HepG2 (cell line): Measurements from ENCODE around the gene ZMYND8.

ENCODE experiments used
- ADNP ChIP-seq: sonication (generic); formaldehyde crosslinking; IDR thresholded peaks from 2 replicates; pipeline ENCODE4 v1.4.0; 2020; ENCODE audit warnings: missing genetic modification reagents
- ARHGAP35 ChIP-seq: sonication (generic); formaldehyde crosslinking; IDR thresholded peaks from 2 replicates; pipeline ENCODE4 v1.9.0; 2022; ENCODE audit warnings: mild to moderate bottlenecking, inconsistent platforms, moderate library complexity, missing genetic modification reagents, borderline replicate concordance
- CTCF ChIP-seq: sonication (generic); formaldehyde crosslinking; IDR thresholded peaks from 2 replicates; pipeline ENCODE4 v1.5.0; 2020; ENCODE audit warnings: mild to moderate bottlenecking, missing genetic modification reagents, moderate library complexity
- EZH2 ChIP-seq: conservative IDR thresholded peaks from 2 replicates; pipeline ENCODE4 v1.6.1; 2012; ENCODE audit warnings: mild to moderate bottlenecking, low read depth, low read length, moderate library complexity
- GLI4 ChIP-seq: sonication (generic); formaldehyde crosslinking; IDR thresholded peaks from 2 replicates; pipeline ENCODE4 v1.5.1; 2020; ENCODE audit warnings: missing genetic modification reagents, mild to moderate bottlenecking, moderate library complexity, borderline replicate concordance
- POLR2A ChIP-seq, 2 experiments: IDR thresholded peaks; 2 replicates each; pipeline ENCODE4 v1.6.1; 2011; ENCODE audit warnings: low read depth in 2 of 2, low read length in 2 of 2, mild to moderate bottlenecking in 1 of 2, moderate library complexity in 1 of 2; ENCODE audit not compliant: insufficient read depth in 1 of 2
- RAD21 ChIP-seq: fragments of 450-650 bp; formaldehyde crosslinking; IDR thresholded peaks from 2 replicates; pipeline ENCODE4 v1.5.0; 2020; ENCODE audit warnings: mild to moderate bottlenecking
- REST ChIP-seq, 2 experiments: IDR thresholded peaks; 2 replicates each; pipeline ENCODE4 v1.6.1; 2011 to 2012; ENCODE audit warnings: low read length in 2 of 2, borderline replicate concordance in 1 of 2, low read depth in 1 of 2, mild to moderate bottlenecking in 1 of 2, moderate library complexity in 1 of 2
- SMAD9 ChIP-seq: sonication (generic); formaldehyde crosslinking; IDR thresholded peaks from 2 replicates; pipeline ENCODE4 v1.5.1; 2020; ENCODE audit warnings: mild to moderate bottlenecking, missing genetic modification reagents
- TGIF2 ChIP-seq: IDR thresholded peaks from 2 replicates; pipeline ENCODE4 v1.6.1; 2016; ENCODE audit warnings: control low read depth, missing compliant biosample characterization
- YEATS2 ChIP-seq: sonication (generic); formaldehyde crosslinking; IDR thresholded peaks from 2 replicates; pipeline ENCODE4 v1.4.0; 2020; ENCODE audit warnings: missing genetic modification reagents, borderline replicate concordance
- ZNF331 ChIP-seq: sonication (generic); formaldehyde crosslinking; IDR thresholded peaks from 2 replicates; pipeline ENCODE4 v1.4.0; 2020; ENCODE audit warnings: missing genetic modification reagents

GRCh38 chr20:47269309-47270165 is 87.0 kb downstream of the ZMYND8 start:
- no peak for TF ChIP-seq ZNF331 (CRISPR knock-in tag)
- TF ChIP-seq CTCF (CRISPR knock-in tag), result no peak
- no peak for TF ChIP-seq POLR2A (IDR thresholded peaks at IDR 0.05; ENCODE audit: insufficient read depth in 1 of 2, low read depth in 2 of 2, low read length in 2 of 2)
- no peak for TF ChIP-seq YEATS2
- TF ChIP-seq ARHGAP35 (CRISPR knock-in tag), result no peak
- TF ChIP-seq ADNP (CRISPR knock-in tag), result no peak
- TF ChIP-seq EZH2, result no peak
- TF ChIP-seq SMAD9 (CRISPR knock-in tag), result no peak
- TF ChIP-seq GLI4 (CRISPR knock-in tag), result no peak
- no peak for TF ChIP-seq TGIF2 (CRISPR knock-in tag)
- no peak for TF ChIP-seq REST (IDR thresholded peaks at IDR 0.05; ENCODE audit: borderline replicate concordance in 1 of 2, low read depth in 1 of 2, low read length in 2 of 2)
- TF ChIP-seq RAD21 (CRISPR knock-in tag), result no peak
